HepG2 (cell line): ENCODE measurements around the gene HCRTR2. TPM values are rescaled to one million over a fixed set of nuclear protein-coding genes. Genes with fewer than 3 reads are reported as not detected.

Source experiments
- ATAC-seq: fragments of 200-7000 bp; cut with Tn5 transposase; 3 replicates; pipeline ENCODE4 v1.9.1; 2020; ENCODE audit warnings: mild to moderate bottlenecking, moderate library complexity
- BruUV-seq: library from RNA; stranded (reverse); fragments of 400-500 nt; replicated peaks from 2 replicates; lab custom pipeline; 2021; lab: Mats Ljungman, UMichigan
- CTCF ChIA-PET: fragments of 300-600 bp; formaldehyde crosslinking; extraction: SDS; loops from one replicate; lab custom pipeline; 2021; ENCODE audit warnings: low total read pairs, inconsistent platforms, low intra/inter-chr PET ratio; lab: Yijun Ruan, JAX
- POLR2A ChIA-PET: fragments of 350-600 bp; sonication (Branson Sonifier 250); formaldehyde crosslinking; loops from one replicate; lab custom pipeline; 2020; ENCODE audit warnings: antibody characterized with exemption, inconsistent platforms; lab: Yijun Ruan, JAX
- DNase-seq: peaks from one replicate; pipeline ENCODE4 v3.0.0-alpha.2; 2015; ENCODE audit warnings: low spot score
- FAIRE-seq: peaks from 3 replicates; lab custom pipeline; 2011; peaks lifted over from hg19 to GRCh38; lab: Jason Lieb, UNC
- H2AFZ ChIP-seq: one replicate; pipeline ENCODE4 v1.6.1; 2011; ENCODE audit warnings: low read length, inconsistent platforms
- H3K27ac ChIP-seq: fragments of 300-600 bp; 3 replicates; pipeline ENCODE4 v1.8.0; 2011; ENCODE audit warnings: mixed run types, mild to moderate bottlenecking, mixed read lengths, low read length, inconsistent platforms; ENCODE audit not compliant: insufficient read depth; ENCODE audit errors: extremely low read length
- H3K27me3 ChIP-seq, 2 experiments: fragments of 200-600 bp in 1 of 2; 2 replicates in 1 of 2; 3 replicates in 1 of 2; pipeline versions ENCODE4 v1.6.0 to v1.8.0; 2011; ENCODE audit warnings: low read length in 2 of 2, mild to moderate bottlenecking in 2 of 2, moderate library complexity in 2 of 2, inconsistent platforms in 1 of 2; ENCODE audit not compliant: insufficient read depth in 2 of 2, control insufficient read depth in 1 of 2
- H3K36me3 ChIP-seq, 2 experiments: fragments of 200-600 bp in 1 of 2; replicated peaks in 1 of 2; 2 replicates in 1 of 2; 3 replicates in 1 of 2; pipeline versions ENCODE4 v1.5.1 to v1.8.0; 2011; ENCODE audit warnings: low read length in 2 of 2, inconsistent platforms in 1 of 2; ENCODE audit not compliant: insufficient read depth in 2 of 2, control insufficient read depth in 1 of 2
- H3K4me1 ChIP-seq: 2 replicates; pipeline ENCODE4 v1.5.1; 2012; ENCODE audit warnings: low read length, inconsistent platforms; ENCODE audit not compliant: insufficient read depth
- H3K4me2 ChIP-seq: 2 replicates; pipeline ENCODE4 v1.6.0; 2011; ENCODE audit warnings: low read depth, low read length, inconsistent platforms
- H3K4me3 ChIP-seq, 3 experiments: fragments of 200-600 bp in 1 of 3; sonication (generic), shearing (Covaris generic) in 1 of 3; replicated peaks in 1 of 3; 2 replicates each; pipeline ENCODE4 v1.5.1; 2011 to 2016; ENCODE audit warnings: low read length in 3 of 3, inconsistent platforms in 2 of 3, low read depth in 2 of 3, mild to moderate bottlenecking in 2 of 3, control low read depth in 1 of 3, mixed read lengths in 1 of 3; ENCODE audit not compliant: insufficient read depth in 1 of 3
- H3K79me2 ChIP-seq: one replicate; pipeline ENCODE4 v1.6.1; 2011; ENCODE audit warnings: low read length, inconsistent platforms; ENCODE audit not compliant: insufficient read depth
- H3K9ac ChIP-seq: 2 replicates; pipeline ENCODE4 v1.6.0; 2011; ENCODE audit warnings: mild to moderate bottlenecking, low read depth, low read length, inconsistent platforms; ENCODE audit not compliant: insufficient read depth
- H3K9me3 ChIP-seq: 2 replicates; pipeline ENCODE4 v1.5.1; 2012; ENCODE audit warnings: mild to moderate bottlenecking, low read length
- H4K20me1 ChIP-seq: 2 replicates; pipeline ENCODE4 v1.6.0; 2011; ENCODE audit warnings: inconsistent platforms, mild to moderate bottlenecking, low read length, moderate library complexity; ENCODE audit not compliant: insufficient read depth
- GATA4 ChIP-seq: sonication (generic); IDR thresholded peaks from 2 replicates; pipeline ENCODE4 v1.6.1; 2016; ENCODE audit warnings: antibody characterized with exemption, low read depth, borderline replicate concordance
- ZFP1 ChIP-seq: IDR thresholded peaks from 2 replicates; pipeline ENCODE4 v1.6.1; 2016
- in situ Hi-C: cut with HindIII; loops from 2 replicates; pipeline ENCODE4 v1.10.0; 2017; ENCODE audit warnings: low pct_unique_long_range_greater_than_20kb; ENCODE audit not compliant: extremely low pct_ligation_motif_present
- intact Hi-C: fragments of 100-400 bp; cut with micrococcal nuclease; formaldehyde crosslinking; loops from one replicate; pipeline ENCODE4 v1.10.0; 2022; ENCODE audit not compliant: unreplicated experiment
- polyA plus RNA-seq, 8 experiments: library from polyadenylated mRNA; depleted of rRNA in 3 of 8; stranded (reverse) in 7 of 8; unstranded in 1 of 8; fragments of >200 nt; fragmentation: Illumina TruSeq in 4 of 8; extraction: Trizol in 4 of 8; gene quantifications; 2 replicates each; pipeline versions ENCODE4 v1.2.1 to v1.2.3, GENCODE V29; 2011 to 2016; ENCODE audit warnings: low read depth in 4 of 8, missing spikeins in 1 of 8, mixed read lengths in 1 of 8; ENCODE audit not compliant: insufficient read depth in 1 of 8
- total RNA-seq, 5 experiments: library from RNA; depleted of rRNA; stranded (reverse); fragments of >200 nt; fragmentation: Illumina TruSeq; extraction: Trizol; gene quantifications; 2 replicates each; pipeline ENCODE4 v1.2.3, GENCODE V29; 2016; ENCODE audit warnings: low read depth in 1 of 5
- TF ChIP-seq, protein P1 (sequence below): sonication (generic); formaldehyde crosslinking; IDR thresholded peaks from 2 replicates; pipeline ENCODE4 v1.4.0; 2020; ENCODE audit warnings: mild to moderate bottlenecking, low read depth, missing genetic modification reagents
- TF ChIP-seq, protein P2 (sequence below), 2 experiments: fragments of 450-650 bp in 1 of 2; sonication (generic) in 1 of 2; formaldehyde crosslinking in 1 of 2; IDR thresholded peaks; 2 replicates each; pipeline versions ENCODE4 v1.6.1 to v1.8.0; 2016 to 2022; ENCODE audit warnings: antibody characterized with exemption in 1 of 2, mild to moderate bottlenecking in 1 of 2, missing genetic modification reagents in 1 of 2
- TF ChIP-seq, protein P3 (sequence below), 2 experiments: IDR thresholded peaks; 2 replicates each; pipeline ENCODE4 v1.6.1; 2011 to 2012; ENCODE audit warnings: low read length in 2 of 2, borderline replicate concordance in 1 of 2, low read depth in 1 of 2, mild to moderate bottlenecking in 1 of 2, moderate library complexity in 1 of 2

HCRTR2 gene
- total and polyA plus RNA-seq, 2 of the 13 experiments (the other 11 are each of a cell fraction or from before 2014, with no cell fraction given) = not detected

DNA sequence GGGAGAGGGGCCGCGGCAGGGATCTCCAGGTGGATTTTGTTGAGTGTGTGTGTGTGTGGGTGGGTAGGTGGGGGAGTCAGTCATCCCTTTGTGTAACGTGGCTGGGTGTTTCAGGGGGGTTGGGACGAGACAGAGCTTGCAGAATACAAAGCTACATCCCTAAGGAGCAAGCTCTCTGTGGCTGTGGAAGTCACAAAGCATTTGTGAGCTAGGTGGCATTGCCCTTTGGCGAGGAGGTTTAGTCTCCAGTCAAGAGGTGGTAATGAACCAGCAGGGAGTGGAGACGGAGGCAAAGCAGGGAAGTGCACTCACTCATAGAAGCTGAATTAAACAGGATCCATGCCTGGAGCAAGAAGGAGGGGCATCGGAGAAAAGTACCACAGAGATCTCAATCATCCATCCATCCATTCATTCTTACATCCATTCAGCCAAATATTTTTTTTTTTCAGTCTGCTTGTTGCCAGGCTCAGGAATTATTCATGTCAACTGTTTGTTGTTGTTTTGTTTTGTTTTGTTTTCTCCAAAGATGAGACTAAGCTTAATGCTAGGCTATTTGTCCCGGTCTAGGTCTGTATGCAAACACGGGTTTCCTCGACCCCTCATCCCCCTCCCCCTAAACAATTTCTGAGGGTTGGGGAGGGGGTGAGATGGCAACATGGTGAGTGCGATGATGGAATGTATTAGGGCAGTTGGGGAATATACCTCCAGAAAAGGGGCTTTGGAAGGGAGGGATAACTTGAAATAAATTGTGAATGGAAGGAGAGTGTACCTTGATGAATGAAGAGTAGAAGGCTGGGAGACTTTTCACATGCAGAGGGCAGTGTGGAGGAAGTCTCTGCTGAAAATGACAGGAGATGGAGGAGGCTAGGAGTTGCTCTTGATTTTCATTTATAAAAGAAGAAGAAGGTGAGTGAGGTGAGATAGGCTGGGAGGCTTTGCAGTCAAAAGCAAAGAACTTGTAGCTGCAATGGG, 1.0 kb downstream of the HCRTR2 start (continued):
- TF ChIP-seq, protein P1, sequence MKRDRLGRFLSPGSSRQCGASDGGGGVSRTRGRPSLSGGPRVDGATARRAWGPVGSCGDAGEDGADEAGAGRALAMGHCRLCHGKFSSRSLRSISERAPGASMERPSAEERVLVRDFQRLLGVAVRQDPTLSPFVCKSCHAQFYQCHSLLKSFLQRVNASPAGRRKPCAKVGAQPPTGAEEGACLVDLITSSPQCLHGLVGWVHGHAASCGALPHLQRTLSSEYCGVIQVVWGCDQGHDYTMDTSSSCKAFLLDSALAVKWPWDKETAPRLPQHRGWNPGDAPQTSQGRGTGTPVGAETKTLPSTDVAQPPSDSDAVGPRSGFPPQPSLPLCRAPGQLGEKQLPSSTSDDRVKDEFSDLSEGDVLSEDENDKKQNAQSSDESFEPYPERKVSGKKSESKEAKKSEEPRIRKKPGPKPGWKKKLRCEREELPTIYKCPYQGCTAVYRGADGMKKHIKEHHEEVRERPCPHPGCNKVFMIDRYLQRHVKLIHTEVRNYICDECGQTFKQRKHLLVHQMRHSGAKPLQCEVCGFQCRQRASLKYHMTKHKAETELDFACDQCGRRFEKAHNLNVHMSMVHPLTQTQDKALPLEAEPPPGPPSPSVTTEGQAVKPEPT (CRISPR knock-in tag) = no peak
- TF ChIP-seq, all 625 proteins: peak for 0

DNA sequence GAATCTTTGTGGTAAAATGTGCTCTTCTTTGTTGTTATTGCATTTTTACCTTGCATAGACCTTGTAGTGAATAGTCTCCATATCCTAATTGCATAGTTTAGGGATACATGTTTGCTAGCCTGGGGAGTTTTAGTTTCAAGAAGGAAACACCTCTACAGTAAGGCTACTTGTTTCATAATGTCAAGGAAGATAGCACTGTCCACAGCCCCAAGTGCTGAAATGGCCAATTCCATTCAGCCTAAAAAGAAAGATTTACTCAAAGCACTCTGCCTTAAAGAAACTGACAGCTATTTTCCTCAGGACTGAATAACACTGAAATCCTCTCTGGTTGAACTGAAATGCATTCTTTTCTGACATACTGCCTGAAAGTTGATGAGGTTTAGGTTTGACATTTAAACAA, 2.6 kb downstream of the HCRTR2 start:
- intact Hi-C loops (no loop called here), in situ Hi-C loops (no loop called here)
- Histone ChIP-seq H3K36me3 (no peaks in the 10 kb centered on the region), H3K4me3 (no peak overlapping the region), H4K20me1 (no peaks in the 10 kb centered on the region), H3K4me1 (no peaks in the 10 kb centered on the region), H3K79me2 (no peaks in the 10 kb centered on the region), H3K27ac (no peak overlapping the region), H3K9ac (no peak overlapping the region), H3K9me3 (no peaks in the 10 kb centered on the region), H3K27me3 (peaks cover 0 to 6% of the 10 kb centered on the region in 2 experiments; a peak in 4 of 5 replicates), H2AFZ (no peak overlapping the region), H3K4me2 (no peak overlapping the region)
- FAIRE-seq (no peak), DNase-seq (no peak), ATAC-seq (no peak)
- POLR2A ChIA-PET = no interaction called here
- no TSS peak for BruUV-seq
- CTCF ChIA-PET = no interaction called here
- TF ChIP-seq ZFP1 = no peak
- no peak for TF ChIP-seq GATA4
- TF ChIP-seq, protein P2, sequence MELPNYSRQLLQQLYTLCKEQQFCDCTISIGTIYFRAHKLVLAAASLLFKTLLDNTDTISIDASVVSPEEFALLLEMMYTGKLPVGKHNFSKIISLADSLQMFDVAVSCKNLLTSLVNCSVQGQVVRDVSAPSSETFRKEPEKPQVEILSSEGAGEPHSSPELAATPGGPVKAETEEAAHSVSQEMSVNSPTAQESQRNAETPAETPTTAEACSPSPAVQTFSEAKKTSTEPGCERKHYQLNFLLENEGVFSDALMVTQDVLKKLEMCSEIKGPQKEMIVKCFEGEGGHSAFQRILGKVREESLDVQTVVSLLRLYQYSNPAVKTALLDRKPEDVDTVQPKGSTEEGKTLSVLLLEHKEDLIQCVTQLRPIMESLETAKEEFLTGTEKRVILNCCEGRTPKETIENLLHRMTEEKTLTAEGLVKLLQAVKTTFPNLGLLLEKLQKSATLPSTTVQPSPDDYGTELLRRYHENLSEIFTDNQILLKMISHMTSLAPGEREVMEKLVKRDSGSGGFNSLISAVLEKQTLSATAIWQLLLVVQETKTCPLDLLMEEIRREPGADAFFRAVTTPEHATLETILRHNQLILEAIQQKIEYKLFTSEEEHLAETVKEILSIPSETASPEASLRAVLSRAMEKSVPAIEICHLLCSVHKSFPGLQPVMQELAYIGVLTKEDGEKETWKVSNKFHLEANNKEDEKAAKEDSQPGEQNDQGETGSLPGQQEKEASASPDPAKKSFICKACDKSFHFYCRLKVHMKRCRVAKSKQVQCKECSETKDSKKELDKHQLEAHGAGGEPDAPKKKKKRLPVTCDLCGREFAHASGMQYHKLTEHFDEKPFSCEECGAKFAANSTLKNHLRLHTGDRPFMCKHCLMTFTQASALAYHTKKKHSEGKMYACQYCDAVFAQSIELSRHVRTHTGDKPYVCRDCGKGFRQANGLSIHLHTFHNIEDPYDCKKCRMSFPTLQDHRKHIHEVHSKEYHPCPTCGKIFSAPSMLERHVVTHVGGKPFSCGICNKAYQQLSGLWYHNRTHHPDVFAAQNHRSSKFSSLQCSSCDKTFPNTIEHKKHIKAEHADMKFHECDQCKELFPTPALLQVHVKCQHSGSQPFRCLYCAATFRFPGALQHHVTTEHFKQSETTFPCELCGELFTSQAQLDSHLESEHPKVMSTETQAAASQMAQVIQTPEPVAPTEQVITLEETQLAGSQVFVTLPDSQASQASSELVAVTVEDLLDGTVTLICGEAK (IDR thresholded peaks at IDR 0.05) = no peak
- TF ChIP-seq, protein P2 (CRISPR knock-in tag; IDR thresholded peaks at IDR 0.05) = no peak
- TF ChIP-seq, protein P3, sequence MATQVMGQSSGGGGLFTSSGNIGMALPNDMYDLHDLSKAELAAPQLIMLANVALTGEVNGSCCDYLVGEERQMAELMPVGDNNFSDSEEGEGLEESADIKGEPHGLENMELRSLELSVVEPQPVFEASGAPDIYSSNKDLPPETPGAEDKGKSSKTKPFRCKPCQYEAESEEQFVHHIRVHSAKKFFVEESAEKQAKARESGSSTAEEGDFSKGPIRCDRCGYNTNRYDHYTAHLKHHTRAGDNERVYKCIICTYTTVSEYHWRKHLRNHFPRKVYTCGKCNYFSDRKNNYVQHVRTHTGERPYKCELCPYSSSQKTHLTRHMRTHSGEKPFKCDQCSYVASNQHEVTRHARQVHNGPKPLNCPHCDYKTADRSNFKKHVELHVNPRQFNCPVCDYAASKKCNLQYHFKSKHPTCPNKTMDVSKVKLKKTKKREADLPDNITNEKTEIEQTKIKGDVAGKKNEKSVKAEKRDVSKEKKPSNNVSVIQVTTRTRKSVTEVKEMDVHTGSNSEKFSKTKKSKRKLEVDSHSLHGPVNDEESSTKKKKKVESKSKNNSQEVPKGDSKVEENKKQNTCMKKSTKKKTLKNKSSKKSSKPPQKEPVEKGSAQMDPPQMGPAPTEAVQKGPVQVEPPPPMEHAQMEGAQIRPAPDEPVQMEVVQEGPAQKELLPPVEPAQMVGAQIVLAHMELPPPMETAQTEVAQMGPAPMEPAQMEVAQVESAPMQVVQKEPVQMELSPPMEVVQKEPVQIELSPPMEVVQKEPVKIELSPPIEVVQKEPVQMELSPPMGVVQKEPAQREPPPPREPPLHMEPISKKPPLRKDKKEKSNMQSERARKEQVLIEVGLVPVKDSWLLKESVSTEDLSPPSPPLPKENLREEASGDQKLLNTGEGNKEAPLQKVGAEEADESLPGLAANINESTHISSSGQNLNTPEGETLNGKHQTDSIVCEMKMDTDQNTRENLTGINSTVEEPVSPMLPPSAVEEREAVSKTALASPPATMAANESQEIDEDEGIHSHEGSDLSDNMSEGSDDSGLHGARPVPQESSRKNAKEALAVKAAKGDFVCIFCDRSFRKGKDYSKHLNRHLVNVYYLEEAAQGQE (IDR thresholded peaks at IDR 0.05; ENCODE audit: borderline replicate concordance in 1 of 2, low read depth in 1 of 2, low read length in 2 of 2) = peak; percentile 15 to 92
